HG02870 (cell line): ENCODE measurements around the gene ZC3H4.
"Not testable (repeated sequence)": the region's sequence is repeated elsewhere in the genome, so short reads cannot be mapped to it uniquely, and the experiment has no call there.

ENCODE experiments used
- ATAC-seq: cut with Tn5 transposase; IDR thresholded peaks from one replicate; pipeline ENCODE4 v1.9.1; 2021; ENCODE audit warnings: mild to moderate bottlenecking, moderate library complexity; ENCODE audit not compliant: unreplicated experiment

The ZC3H4 gene

GRCh38 chr19:47109177-47109540, 4.4 kb downstream of the ZC3H4 start:
- no peak for ATAC-seq

GRCh38 chr19:47107953-47108746, 5.4 kb downstream of the ZC3H4 start:
- no peak for ATAC-seq

- no peak for ATAC-seq
Measured at GRCh38 chr19:47107202-47107952, 6.2 kb downstream of the ZC3H4 start.

- no peak for ATAC-seq
Measured at GRCh38 chr19:47106821-47107201, 6.8 kb downstream of the ZC3H4 start.

- no peak for ATAC-seq
Measured at GRCh38 chr19:47105874-47106273, 7.7 kb downstream of the ZC3H4 start.

- no peak for ATAC-seq
Measured at GRCh38 chr19:47104680-47105079, 8.9 kb downstream of the ZC3H4 start.

- no peak for ATAC-seq
Measured at GRCh38 chr19:47102346-47103060, 11.1 kb downstream of the ZC3H4 start.

GRCh38 chr19:47101116-47101515, 12.5 kb downstream of the ZC3H4 start:
- ATAC-seq = not testable (repeated sequence)

- no peak for ATAC-seq
Measured at GRCh38 chr19:47100290-47100689, 13.3 kb downstream of the ZC3H4 start.

- no peak for ATAC-seq
Measured at GRCh38 chr19:47099576-47100050, 14.0 kb downstream of the ZC3H4 start.

GRCh38 chr19:47098608-47099007, 15.0 kb downstream of the ZC3H4 start:
- ATAC-seq = no peak

- no peak for ATAC-seq
Measured at GRCh38 chr19:47097396-47098201, 16.0 kb downstream of the ZC3H4 start.

GRCh38 chr19:47096721-47097120, 16.9 kb downstream of the ZC3H4 start:
- no peak for ATAC-seq

- ATAC-seq = no peak
Measured at GRCh38 chr19:47096100-47096704, 17.4 kb downstream of the ZC3H4 start.

GRCh38 chr19:47095476-47096099, 18.0 kb downstream of the ZC3H4 start:
- no peak for ATAC-seq

GRCh38 chr19:47094557-47095475, 18.8 kb downstream of the ZC3H4 start:
- no peak for ATAC-seq

- ATAC-seq = no peak
Measured at GRCh38 chr19:47093841-47094240, 19.7 kb downstream of the ZC3H4 start.

GRCh38 chr19:47093254-47093653, 20.3 kb downstream of the ZC3H4 start:
- no peak for ATAC-seq
